ENCODE data around the gene CDC25C. TPM values are rescaled to one million over a fixed set of nuclear protein-coding genes. Genes with fewer than 3 reads are reported as not detected.

CDC25C gene
- total and polyA plus RNA-seq, 4 donors: 0.49 to 6.9 (median 0.59) TPM; not detected in 1

DNA sequence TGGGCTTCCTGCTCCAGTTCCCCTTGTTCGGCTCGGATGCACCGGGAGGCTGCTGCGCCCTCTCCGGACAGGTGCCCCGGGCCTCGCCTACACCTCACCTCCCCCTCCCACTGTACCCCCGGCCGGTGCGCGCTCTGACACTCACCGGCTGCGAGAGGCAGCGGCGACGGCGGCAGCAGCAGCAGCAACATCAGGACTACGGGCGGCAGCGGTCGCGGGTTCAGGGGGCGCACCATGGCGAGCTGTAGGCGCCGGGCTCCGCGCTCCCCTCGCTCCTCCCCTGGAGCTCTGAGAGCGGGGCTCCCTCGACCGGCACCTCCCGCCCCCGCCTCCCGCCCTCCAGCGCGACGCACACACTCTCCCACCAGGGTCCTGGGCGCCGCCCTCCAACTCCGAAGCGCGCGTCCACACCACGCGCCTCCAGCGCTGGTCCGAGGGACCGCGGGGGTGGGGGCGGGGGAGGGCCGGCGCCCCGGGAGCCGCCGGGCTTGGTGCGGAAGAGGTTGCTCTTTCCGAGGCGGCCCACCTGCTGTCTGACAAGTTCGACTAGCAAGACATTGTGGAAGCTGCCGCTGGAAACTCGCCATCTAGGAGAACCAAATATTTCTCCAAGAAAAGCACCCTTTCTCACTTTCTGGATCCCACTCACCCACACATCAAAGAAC, 57.3 kb downstream of the CDC25C start, which contains the start of gene GFRA3:
GFRA3 (minus strand) TSS at position 433 of the 665 bp plus-strand sequence; CDS start at position 236, 197 bp downstream.
- H3K9ac ChIP-seq (ENCODE audit: low read depth in 1 of 2, low read length in 2 of 2): no peak within 1 kb of the TSS
- no peak for DNase-seq (ENCODE audit: low spot score)

DNA sequence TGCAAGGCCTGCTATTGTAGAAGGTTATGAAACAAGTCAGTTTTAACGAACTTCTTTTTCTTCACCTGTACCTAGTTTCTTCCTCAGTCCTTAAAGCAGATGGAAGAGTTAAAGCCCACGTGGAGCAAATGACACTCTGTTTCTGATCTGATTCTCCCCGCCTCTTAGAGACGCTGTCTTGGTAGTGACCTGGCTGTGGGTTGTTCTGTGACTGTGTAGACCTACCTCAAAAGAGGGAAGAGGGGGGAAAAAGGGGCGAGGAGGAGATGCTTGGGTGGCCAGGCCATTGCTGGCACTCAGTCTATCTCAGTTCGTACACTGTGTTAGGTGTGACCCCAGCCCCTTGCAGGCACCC, 57.8 kb downstream of the CDC25C start:
- H3K27ac ChIP-seq (ENCODE audit: low read depth in 1 of 2, low read length in 2 of 2): no peak overlapping the region
- H3K4me3 ChIP-seq (ENCODE audit: low read depth in 1 of 3, low read length in 3 of 3): no peak overlapping the region
- no peaks in the 10 kb centered on the region for H3K9me3 ChIP-seq (ENCODE audit: control insufficient read depth in 4 of 4, low read length in 3 of 4)
- no peak overlapping the region for H3K9ac ChIP-seq (ENCODE audit: low read depth in 1 of 2, low read length in 2 of 2)
- peaks cover 8 to 25% (median 15%) of the 10 kb centered on the region in 4 donors for H3K4me1 ChIP-seq (ENCODE audit: control insufficient read depth in 4 of 4, insufficient read depth in 4 of 4, low read length in 3 of 4)
- no peak for DNase-seq (ENCODE audit: low spot score)
- no peaks in the 10 kb centered on the region for H3K36me3 ChIP-seq (ENCODE audit: control insufficient read depth in 4 of 4, insufficient read depth in 3 of 4, low read depth in 1 of 4, low read length in 3 of 4)
- H3K27me3 ChIP-seq (ENCODE audit: control insufficient read depth in 4 of 4, insufficient read depth in 4 of 4, low read length in 3 of 4): no peaks in the 10 kb centered on the region
- WGBS: 81% methylated on average over 6 of the region's 6 CpGs
- TF ChIP-seq HNF4G (IDR thresholded peaks at IDR 0.05) (no peak), RAD21 (IDR thresholded peaks at IDR 0.05) (no peak), FOXA1 (IDR thresholded peaks at IDR 0.05) (no peak), FOXA2 (IDR thresholded peaks at IDR 0.05) (no peak), SP1 (IDR thresholded peaks at IDR 0.05) (no peak), NR2F2 (IDR thresholded peaks at IDR 0.05) (no peak), ZBTB33 (IDR thresholded peaks at IDR 0.05) (no peak), TAF1 (conservative IDR thresholded peaks at IDR 0.05) (no peak), REST (IDR thresholded peaks at IDR 0.05) (no peak), JUND (IDR thresholded peaks at IDR 0.05) (no peak), YY1 (IDR thresholded peaks at IDR 0.05) (no peak)
- TF ChIP-seq, protein P1, sequence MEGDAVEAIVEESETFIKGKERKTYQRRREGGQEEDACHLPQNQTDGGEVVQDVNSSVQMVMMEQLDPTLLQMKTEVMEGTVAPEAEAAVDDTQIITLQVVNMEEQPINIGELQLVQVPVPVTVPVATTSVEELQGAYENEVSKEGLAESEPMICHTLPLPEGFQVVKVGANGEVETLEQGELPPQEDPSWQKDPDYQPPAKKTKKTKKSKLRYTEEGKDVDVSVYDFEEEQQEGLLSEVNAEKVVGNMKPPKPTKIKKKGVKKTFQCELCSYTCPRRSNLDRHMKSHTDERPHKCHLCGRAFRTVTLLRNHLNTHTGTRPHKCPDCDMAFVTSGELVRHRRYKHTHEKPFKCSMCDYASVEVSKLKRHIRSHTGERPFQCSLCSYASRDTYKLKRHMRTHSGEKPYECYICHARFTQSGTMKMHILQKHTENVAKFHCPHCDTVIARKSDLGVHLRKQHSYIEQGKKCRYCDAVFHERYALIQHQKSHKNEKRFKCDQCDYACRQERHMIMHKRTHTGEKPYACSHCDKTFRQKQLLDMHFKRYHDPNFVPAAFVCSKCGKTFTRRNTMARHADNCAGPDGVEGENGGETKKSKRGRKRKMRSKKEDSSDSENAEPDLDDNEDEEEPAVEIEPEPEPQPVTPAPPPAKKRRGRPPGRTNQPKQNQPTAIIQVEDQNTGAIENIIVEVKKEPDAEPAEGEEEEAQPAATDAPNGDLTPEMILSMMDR (IDR thresholded peaks at IDR 0.05; ENCODE audit: low read depth, low read length, missing input control): no peak
- TF ChIP-seq, protein P2, sequence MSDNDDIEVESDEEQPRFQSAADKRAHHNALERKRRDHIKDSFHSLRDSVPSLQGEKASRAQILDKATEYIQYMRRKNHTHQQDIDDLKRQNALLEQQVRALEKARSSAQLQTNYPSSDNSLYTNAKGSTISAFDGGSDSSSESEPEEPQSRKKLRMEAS (IDR thresholded peaks at IDR 0.05): no peak
- TF ChIP-seq, protein P3, sequence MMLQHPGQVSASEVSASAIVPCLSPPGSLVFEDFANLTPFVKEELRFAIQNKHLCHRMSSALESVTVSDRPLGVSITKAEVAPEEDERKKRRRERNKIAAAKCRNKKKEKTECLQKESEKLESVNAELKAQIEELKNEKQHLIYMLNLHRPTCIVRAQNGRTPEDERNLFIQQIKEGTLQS (IDR thresholded peaks at IDR 0.05): no peak

More for the DNA sequence above, 57.3 kb downstream of the CDC25C start, which contains the start of gene GFRA3:
- 44% methylated on average over 62 of the region's 62 CpGs for WGBS
- Histone ChIP-seq H3K36me3 (ENCODE audit: control insufficient read depth in 4 of 4, insufficient read depth in 3 of 4, low read depth in 1 of 4, low read length in 3 of 4) (no peaks in the 10 kb centered on the region), H3K4me1 (ENCODE audit: control insufficient read depth in 4 of 4, insufficient read depth in 4 of 4, low read length in 3 of 4) (peaks cover 8 to 25% (median 15%) of the 10 kb centered on the region in 4 donors), H3K9me3 (ENCODE audit: control insufficient read depth in 4 of 4, low read length in 3 of 4) (no peaks in the 10 kb centered on the region), H3K4me3 (ENCODE audit: low read depth in 1 of 3, low read length in 3 of 3) (peak within 1 kb of the TSS in 1 of 3 donors; percentile 26), H3K27me3 (ENCODE audit: control insufficient read depth in 4 of 4, insufficient read depth in 4 of 4, low read length in 3 of 4) (no peaks in the 10 kb centered on the region), H3K27ac (ENCODE audit: low read depth in 1 of 2, low read length in 2 of 2) (no peak within 1 kb of the TSS)
- TF ChIP-seq JUND (IDR thresholded peaks at IDR 0.05) (no peak), REST (IDR thresholded peaks at IDR 0.05) (no peak), FOXA1 (IDR thresholded peaks at IDR 0.05) (no peak), FOXA2 (IDR thresholded peaks at IDR 0.05) (no peak), EGR1 (IDR thresholded peaks at IDR 0.05; ENCODE audit: low read depth in 2 of 2) (no peak)
- TF ChIP-seq, protein P3 (IDR thresholded peaks at IDR 0.05): no peak

Measured in liver (tissue), 9 donors.